Measurements from ENCODE around the gene IL18R1.
"Not testable (repeated sequence)": the region's sequence is repeated elsewhere in the genome, so short reads cannot be mapped to it uniquely, and the experiment has no call there.

The IL18R1 gene

GRCh38 chr2:102355526-102356380 is at the start of gene IL18R1:
Gene IL18R1, plus strand, starts transcription at chr2:102355796. Its CDS starts 6,865 bp downstream, at chr2:102362661.
- DNase-seq (ENCODE audit: low read depth): peak; percentile 23

DNA sequence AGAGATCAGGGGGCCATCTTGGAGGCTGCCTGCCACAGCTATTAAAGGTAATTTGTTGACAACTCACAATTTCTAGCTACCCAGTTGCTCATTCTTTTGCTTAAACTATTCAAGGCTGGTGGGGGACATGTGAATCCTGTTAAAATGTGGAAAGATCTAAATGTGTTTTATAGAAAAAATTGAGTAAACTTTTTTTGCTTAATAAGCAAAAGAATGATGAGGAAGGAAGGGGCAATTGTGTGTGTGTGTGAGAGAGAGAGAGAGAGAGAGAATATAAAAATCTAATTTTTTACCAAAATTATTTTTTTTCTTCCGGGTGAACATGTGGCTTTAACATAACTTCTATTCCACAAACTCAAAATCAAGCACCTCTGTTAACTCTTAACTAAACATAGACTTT is 49.5 kb upstream of the IL18R1 start:
- DNase-seq (ENCODE audit: low read depth): no peak

DNA sequence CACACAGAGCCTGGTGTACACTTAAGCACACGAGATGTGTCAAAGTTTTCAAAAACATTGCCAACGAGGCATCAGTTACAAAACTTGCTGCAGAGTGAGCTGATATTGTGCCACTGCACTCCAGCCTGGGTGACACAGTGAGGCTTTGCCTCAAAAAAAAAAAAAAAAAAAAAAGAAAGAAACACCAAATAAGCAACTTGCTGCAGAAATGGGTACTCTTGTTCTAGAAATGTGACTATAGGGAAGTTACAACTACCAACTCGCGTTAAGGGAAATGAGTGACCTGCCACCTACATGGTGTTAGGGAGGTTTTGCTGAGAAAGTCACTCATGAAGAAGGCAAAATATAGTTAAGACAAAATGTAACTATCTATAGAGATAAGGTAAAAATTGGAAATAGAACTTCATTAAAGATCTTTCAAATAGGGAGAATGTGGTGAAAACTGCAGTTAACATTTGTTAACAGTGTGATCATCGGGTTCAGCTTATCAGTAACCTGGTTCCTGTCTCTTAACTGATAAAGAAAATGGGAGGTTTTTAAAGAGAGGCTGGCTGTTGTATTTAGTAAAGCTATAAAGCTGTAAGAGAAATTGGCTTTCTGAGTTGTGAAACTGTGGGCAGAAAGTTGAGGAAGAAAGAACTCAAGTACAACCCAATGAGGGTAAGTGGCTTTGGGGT is 44.5 kb upstream of the IL18R1 start, which contains the start of gene IL1RL1:
TSS of gene IL1RL1 (plus strand) at position 600 of the 677 bp plus-strand sequence. CDS start 26,702 bp downstream, outside the sequence.
- no peak for DNase-seq (ENCODE audit: low read depth)

DNA sequence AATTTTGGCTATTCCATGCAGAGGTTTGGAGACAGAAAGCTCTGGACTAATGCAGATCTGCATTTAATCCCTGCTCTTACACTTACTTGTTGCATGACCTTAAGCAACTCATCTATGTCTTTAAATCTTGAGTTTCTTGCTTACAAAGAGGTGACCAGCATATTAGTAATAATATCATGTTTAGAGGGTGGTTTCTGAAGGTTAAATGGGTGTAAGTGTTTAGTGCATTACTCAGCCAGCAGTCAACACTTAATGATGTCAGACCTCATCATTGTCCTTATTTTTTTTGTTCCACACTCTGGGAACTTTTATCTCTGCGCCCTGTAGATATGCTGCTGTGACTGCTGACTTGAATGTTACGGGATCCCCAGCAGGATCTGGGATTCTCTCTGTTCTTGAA is 42.6 kb upstream of the IL18R1 start:
- DNase-seq (ENCODE audit: low read depth): peak; percentile 23

GRCh38 chr2:102313471-102313870 is 42.1 kb upstream of the IL18R1 start:
- no peak for DNase-seq (ENCODE audit: low read depth)

DNA sequence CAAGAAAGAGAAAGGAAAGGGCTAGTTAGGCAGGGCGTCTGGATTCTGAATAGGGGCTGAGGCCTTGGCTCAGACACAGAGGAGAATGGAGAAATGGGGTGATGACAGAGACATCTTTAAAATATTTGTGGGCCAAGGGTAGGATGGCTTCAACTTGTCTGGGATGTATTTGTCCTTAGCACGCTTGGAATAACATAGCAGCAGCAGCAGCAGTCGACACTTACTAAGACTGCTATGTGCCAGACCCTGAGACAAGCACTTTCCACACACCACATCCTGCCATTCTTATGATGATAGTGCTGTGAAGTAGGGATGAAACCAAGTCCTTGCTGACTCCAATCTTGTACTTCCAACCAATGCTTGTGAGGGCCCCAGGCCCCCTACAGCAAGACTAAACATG is 41.6 kb upstream of the IL18R1 start:
- no peak for DNase-seq (ENCODE audit: low read depth)

DNA sequence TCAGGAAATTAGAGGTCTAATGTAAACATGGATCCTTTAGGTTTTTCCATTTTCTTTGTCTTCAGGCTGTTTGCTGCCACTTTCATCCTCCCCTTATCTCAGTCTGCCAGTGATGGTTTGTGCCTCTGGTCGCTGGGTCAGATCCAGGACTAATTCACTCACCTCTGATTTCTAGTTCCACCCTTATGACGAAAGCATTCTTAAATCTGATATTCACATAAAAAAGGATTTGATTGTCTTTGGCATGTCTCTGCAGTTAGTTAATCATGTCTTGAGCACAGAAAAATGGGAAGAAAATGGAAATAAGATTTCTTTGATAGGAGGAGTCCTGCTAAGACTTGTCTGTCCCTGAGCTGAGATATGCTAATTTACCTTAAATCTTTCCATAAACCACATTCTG is 39.7 kb upstream of the IL18R1 start:
- DNase-seq (ENCODE audit: low read depth): no peak

DNA sequence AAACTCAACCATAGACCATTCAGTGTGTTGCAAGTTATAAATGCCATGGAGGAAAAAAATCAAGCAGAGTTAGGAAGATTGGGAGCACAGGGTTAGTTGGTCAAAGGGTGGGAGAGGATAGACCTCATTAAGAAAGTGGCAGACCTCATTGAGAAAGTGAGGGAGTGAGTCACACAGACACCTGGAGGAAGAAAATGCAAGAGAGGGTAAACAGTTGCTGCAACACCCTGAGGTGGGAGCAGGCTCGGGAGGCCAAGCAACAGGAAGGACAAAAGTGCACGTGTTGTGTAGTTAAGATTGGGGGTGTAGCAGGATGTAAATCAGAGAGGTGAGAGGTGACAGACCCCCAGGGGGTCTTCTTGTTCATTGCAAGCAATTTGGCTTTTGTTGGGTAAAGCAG is 37.9 kb upstream of the IL18R1 start:
- no peak for DNase-seq (ENCODE audit: low read depth)

DNA sequence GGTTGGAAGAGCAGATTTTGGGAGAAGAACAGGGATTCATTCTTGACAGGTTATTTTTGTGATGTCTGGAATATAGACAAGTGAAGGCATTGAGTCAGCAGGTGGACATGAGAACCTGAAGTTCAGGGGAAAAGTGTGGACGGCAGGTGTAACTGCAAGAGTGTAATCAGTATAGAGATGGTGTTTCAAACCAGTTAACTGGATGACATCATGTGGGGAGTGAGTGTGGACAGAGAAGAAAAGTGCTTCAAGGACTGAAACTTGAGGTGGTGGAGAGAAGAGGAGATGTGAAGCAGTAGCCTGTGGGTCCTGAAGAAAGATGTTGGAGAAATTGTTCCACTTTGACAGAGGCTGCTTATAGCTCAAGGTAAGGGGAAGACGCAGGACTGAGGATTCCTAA is 37.2 kb upstream of the IL18R1 start:
- DNase-seq (ENCODE audit: low read depth): no peak

DNA sequence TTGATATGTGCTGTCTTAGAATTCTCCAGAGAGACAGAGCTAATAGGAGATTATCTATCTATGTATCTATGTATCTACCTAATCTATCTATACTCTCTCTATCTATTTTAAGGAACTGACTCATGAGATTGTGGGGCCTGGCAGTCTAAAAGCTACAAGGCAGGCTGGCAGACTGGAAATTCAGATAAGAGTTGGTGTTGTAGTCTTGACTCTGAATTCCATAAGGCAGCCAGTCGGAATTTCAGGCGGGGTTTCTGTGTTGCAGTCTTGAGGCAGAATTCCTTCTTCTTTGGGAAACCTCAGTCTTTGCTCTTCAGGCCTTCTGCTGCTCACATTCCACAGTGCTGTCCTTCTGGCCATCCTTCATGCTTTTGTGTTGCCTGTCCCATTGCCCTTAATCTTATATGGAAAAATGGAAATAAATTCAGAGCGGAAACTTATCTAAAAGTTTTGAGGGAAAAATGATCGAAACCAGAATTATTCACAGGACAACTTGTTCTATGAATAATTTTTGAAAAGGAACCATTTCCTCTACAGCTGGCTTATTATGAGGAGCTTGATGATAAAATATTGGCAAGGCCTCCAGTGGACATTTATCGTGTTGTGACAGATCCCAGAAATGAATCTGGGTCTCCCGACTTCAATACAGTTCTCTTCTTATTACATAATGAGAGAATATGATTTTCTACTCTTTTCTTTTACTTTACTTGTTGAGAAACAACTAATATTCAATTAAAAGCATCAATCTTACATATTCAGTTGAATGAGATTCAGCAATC is 33.5 kb upstream of the IL18R1 start:
- DNase-seq (ENCODE audit: low read depth): no peak

DNA sequence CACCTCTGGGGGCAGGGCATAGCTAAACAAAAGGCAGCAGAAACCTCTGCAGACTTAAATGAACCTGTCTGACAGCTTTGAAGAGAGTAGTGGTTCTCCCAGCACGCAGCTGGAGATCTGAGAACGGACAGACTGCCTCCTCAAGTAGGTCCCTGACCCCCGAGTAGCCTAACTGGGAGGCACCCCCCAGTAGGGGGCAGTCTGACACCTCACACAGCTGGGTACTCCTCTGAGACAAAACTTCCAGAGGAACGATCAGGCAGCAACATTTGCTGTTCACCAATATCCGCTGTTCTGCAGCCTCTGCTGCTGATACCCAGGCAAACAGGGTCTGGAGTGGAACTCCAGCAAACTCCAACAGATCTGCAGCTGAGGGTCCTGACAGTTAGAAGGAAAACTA is 30.7 kb upstream of the IL18R1 start:
- not testable (repeated sequence) for DNase-seq (ENCODE audit: low read depth)

DNA sequence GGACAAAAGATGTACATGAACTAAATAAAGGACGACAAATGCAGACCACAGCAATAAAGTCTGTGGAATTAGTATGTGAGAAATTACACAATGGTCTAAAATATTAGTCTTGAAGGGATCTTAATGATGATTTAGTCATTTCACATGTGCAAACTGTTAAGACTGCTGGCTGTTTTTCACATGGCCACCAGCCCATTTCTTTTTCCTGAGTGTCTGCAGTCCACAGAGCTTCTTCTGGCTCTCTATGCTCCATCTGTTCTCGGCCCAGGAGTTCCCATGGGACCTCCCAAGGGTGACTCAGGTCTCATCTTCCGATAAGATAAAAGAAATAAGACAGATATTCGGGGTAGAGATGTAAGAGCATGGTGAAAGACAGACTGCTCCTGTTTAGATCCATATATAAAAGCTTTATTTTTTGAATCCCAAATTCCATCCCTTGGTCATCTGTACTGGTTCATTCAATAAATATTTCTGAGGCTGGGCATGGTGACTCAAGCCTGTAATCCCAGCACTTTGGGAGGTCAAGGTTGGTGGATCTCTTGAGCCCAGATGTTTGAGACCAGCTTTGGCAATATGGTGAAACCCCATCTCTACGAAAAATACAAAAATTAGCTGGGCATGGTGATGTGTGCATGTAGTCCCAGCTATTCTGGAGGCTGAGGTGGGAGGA is 24.1 kb upstream of the IL18R1 start:
- no peak for DNase-seq (ENCODE audit: low read depth)

- DNase-seq (ENCODE audit: low read depth): no peak
These were observed 21.1 kb upstream of the IL18R1 start for GRCh38 chr2:102334486-102334885.

GRCh38 chr2:102335871-102336366 is 19.7 kb upstream of the IL18R1 start:
- DNase-seq (ENCODE audit: low read depth): no peak

GRCh38 chr2:102336502-102336945 is 19.1 kb upstream of the IL18R1 start:
- DNase-seq (ENCODE audit: low read depth): no peak

GRCh38 chr2:102337012-102337411 is 18.6 kb upstream of the IL18R1 start:
- DNase-seq (ENCODE audit: low read depth): no peak

GRCh38 chr2:102337481-102338386 is 17.9 kb upstream of the IL18R1 start:
- no peak for DNase-seq (ENCODE audit: low read depth)

DNA sequence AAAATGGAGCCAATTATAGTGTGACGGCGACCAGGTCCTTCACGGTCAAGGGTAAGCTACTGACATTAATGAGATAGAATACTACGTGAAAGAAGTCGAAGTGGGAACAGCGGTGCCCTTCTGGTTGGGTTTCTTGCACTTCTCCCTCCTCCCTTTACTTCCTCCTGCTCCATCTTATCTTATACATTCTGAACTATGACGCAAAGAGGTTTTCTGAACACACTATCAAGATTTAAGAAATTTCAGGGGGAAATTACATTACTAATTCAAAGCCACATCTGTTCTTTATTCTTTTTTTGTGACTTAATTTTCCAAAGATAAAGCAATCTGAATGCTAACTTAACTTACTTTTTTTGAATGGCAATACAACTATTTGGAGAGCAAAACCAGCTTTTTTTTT is 14.8 kb upstream of the IL18R1 start:
- no peak for DNase-seq (ENCODE audit: low read depth)

GRCh38 chr2:102342888-102343287 is 12.7 kb upstream of the IL18R1 start:
- DNase-seq (ENCODE audit: low read depth): no peak

GRCh38 chr2:102344397-102344796 is 11.2 kb upstream of the IL18R1 start:
- no peak for DNase-seq (ENCODE audit: low read depth)
